ENCODE measurements around the gene COMMD2. TPM values are rescaled to one million over a fixed set of nuclear protein-coding genes. Genes with fewer than 3 reads are reported as not detected.

Gene COMMD2
- 17.4 TPM for total RNA-seq
- long read RNA-seq, transcript COMMD2-203 (5 exons, 3,706 nt): major isoform, 24 of 26 reads
- long read RNA-seq, partial matches to known transcripts: 0 of 26 reads
- long read RNA-seq, other reads (novel, unspliced or antisense): 2 of 26 reads

DNA sequence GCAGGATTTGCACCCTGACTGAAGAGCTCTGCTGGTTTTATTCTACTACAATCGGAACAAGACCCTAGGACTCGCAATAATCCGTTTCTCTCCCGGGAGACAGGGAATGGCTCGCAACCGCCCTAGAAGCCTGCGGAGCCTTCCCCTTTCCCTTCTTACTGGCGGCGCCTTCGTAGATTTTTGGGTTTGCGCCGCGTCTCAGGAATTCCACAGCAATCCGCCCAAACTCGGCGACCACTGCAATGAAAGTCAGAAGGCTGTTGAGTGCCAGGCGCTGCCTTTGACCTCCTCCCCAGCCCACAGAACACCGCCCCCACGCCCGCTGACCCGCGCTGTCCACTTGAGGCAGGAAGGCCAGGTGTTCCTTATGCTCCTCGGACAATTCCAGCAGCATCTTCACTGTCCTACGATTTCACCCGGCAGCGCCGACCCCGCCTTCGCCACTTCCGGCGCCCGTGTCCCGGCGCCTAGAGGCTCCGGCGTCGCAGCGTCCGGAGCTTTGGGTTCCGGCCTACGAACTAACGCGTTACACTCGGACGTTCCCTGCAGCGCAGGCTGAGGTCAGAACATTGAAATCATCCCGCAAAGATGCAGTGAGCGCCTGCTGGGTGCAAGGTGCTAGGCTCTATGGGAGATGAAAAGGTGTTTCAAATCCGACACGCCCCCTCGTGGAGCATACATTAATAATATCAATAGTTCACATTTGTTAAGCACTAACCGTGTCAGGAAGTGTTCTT is at the start of gene COMMD2:
Gene COMMD2 (minus strand): TSS at position 439 of the 737 bp plus-strand sequence. CDS start 45 bp downstream, at position 394.
- intact Hi-C loops (cut with DNase I): no loop called here
- ATAC-seq (ENCODE audit: poor library complexity) (peak; percentile 99), DNase-seq (peak; percentile 85)

DNA sequence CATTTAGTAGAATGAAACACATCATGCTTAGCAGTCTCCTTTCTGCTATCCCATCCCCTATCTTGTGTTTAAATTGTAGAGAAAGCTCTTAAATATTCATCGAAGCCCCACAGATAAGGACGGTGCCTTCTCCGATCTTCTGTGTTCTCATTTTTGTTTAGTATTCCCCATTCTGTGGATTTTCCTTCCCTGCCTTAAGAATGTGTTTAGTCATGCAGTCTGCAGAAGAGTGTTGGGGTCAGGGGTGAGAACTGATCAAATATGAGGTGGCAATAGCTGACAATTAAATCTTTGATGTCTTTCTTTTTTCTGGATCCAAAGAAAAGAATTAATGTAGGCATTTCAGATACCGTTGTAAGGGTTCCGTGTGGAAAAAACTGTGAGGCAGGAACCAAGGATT is 49.4 kb upstream of the COMMD2 start:
- ATAC-seq (ENCODE audit: poor library complexity) (no peak), DNase-seq (no peak)
- intact Hi-C loops (cut with DNase I): no loop called here

DNA sequence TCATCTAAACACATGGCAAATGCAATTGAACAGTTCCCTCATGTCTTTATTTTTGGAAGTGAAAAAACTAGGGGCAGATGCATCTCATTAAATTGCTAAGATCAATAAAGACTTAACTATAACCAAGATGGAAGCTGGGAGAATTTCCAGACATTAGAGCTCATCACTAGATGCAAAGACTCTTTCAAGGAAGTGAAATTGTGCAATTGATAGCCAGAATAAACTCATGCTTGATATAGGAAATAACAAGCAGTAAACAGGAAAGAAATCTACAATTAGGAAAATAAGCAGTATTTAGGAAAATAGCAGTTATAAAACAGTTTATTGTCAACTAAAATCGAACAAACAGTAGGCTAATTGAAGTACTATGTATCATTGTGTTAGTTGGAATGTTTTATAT is 48.9 kb upstream of the COMMD2 start:
- DNase-seq: no peak
- intact Hi-C loops (cut with DNase I): no loop called here
- no peak for ATAC-seq (ENCODE audit: poor library complexity)

DNA sequence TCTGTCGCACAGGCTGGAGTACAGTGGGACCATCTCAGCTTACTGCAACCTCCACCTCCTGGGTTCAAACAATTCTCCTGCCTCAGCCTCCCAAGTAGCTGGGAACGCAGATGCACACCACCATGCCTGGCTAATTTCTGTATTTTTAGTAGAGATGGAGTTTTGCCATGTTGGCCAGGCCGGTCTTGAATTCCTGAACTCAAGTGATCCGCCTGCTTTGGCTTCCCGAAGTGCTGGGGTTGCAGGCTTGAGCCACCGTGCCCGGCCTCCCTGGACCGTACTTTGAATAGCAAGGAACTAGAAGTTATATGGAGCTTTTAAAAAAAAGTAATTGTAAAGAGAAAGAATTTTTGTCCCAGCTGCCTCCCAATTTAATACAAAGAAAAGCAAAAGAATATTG is 48.4 kb upstream of the COMMD2 start:
- no peak for ATAC-seq (ENCODE audit: poor library complexity)
- intact Hi-C loops (cut with DNase I): no loop called here
- no peak for DNase-seq

DNA sequence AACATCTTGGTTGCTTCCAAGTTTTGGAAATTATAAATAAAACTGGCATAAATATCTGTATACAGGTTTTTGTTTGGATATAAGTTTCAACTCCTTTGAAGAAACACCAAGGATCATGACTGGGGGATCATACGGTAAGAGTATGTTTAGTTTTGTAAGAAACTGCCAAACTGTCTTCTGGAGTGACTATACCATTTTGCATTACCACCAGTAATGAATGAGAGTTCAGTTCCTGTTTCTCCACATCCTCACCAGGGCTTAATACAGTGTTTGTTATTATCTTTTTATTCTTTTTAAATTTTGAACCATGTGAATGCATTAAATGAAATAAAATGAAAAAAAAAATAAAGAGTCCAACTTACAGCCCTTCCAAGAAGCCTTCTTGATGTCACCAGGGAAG is 43.7 kb upstream of the COMMD2 start:
- ATAC-seq (ENCODE audit: poor library complexity) (no peak), DNase-seq (no peak)
- intact Hi-C loops (cut with DNase I): no loop called here

DNA sequence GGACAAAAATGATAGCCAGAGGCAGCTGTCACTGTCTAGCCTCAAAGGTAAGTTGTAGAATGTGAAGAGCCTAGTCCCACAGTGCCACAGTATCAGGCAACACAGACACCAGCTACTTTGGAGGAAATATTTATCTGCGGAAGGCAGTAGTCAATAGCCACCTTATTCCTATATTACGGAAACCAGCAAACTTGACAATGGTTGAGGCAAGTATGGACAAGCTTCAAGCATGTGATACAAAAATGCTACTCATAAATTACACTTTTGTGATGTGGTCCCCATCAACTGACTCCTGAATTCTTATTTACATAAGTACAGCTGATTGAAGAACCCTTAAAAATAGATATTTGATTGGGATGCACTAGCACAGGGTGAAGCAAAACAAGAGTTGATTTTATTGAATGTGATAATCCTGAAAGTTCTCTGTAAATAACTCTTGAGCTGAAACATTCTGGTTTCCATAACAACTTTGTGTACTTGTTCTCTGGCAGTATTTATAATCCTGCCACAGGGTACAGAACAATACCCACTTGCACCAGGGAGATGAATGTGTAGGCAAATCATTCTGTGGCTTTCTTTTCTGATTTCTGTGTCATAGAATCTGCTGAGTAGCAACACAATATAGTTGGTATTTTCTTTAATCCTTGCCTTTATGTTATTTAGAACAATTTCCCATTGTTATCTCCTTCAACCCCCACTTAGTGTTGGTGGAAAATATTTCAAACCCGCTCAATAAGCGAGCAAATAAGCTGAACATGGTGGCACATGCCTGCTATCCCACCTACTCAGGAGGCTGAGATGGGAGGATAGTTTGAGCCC is 40.4 kb upstream of the COMMD2 start, which contains the start of gene ANKUB1:
Gene ANKUB1 (minus strand): TSS at position 103 of the 819 bp plus-strand sequence. CDS start 188 bp downstream, outside the sequence.
- ATAC-seq (ENCODE audit: poor library complexity): no peak

DNA sequence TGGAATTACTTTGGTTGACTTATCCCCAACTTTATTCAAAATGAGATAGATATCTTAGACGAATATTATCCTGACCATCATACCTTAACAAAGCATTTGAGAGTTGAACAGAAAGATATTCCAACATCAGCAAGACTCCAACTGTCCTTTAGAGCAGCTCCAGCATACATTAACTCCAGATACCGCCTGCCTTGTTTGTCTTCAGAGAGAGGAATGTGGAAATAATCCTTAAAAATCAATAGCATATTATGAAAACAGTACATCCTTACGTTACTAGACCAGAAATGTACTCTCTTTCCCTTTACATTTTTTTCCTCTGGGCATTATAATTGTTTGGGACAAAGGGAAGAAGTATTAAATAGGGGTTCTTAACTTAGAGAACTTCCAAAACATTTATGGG is 38.4 kb upstream of the COMMD2 start:
- intact Hi-C loops (cut with DNase I): no loop called here
- DNase-seq (no peak), ATAC-seq (ENCODE audit: poor library complexity) (no peak)

More for the DNA sequence above, 40.4 kb upstream of the COMMD2 start, which contains the start of gene ANKUB1:
- intact Hi-C loops (cut with DNase I): no loop called here
- no peak for DNase-seq

DNA sequence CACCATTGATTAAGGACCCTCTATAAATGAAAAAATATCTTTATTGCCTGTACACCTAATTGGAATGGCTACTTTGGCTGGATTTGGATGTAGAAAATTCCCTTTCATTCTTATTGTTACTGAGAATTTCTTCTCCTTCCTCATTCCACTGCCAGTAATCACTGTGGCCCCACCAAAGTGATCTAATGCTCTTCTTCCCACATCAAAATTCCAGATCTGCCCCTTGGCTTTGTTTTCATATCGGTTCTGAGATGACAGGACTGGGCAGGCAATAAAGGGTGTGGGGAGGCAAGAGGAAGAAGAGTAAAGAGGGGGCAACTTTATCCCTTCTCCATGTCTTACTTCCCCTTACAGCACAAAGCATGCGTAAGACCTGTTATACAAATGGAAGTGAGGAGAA is 38.0 kb upstream of the COMMD2 start:
- no peak for DNase-seq
- no peak for ATAC-seq (ENCODE audit: poor library complexity)
- intact Hi-C loops (cut with DNase I): no loop called here

DNA sequence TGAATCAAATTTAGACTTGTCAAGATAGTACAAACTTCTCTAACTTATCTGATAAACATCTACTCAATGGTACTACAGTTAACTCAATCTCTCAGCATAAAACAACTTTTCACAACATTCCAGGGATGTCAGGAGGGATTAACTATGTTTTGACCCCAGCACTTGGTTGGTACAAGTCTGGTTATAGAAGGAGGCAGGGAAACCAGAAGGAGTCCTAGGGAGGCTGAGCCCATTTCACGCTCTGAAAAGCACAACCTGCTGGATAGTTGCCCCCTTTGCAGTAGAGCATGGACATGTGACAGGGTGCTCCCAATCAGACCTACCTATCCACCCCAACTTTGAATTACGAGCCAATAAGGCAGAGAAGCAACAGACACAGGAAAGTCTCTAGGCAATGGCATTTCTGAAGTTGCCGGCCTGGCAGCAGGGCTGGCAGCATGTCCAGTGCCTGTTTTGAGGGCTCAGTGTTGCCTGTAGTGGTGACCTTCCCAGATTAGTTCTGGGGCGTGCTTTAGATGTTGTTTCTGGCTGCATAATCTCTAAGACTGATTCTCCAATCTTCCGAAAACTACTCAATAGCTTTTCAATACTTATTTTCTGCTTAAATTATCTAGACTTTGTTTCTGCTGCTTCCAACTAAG is 31.9 kb upstream of the COMMD2 start:
- intact Hi-C loops (cut with DNase I): no loop called here
- DNase-seq: no peak
- no peak for ATAC-seq (ENCODE audit: poor library complexity)

DNA sequence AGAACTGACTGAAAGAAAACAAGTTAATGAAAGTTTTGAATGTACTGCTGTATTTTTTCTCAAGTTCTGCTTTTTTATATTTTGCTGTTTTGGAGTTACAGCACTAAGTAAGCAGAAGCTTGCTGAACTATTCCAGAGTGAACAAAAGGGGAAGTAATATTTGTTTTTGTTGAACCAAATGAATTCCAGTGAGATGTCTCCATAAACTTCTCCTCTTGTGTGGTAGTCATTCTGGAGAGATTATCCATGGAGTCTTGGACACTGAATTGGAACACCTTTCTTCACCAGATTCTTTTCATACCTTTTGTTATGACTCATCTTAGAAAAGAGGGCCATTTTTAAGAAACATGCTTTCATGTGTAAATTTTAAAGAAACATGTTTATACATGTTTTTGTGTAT is 31.3 kb upstream of the COMMD2 start:
- intact Hi-C loops (cut with DNase I): no loop called here
- no peak for DNase-seq
- no peak for ATAC-seq (ENCODE audit: poor library complexity)

DNA sequence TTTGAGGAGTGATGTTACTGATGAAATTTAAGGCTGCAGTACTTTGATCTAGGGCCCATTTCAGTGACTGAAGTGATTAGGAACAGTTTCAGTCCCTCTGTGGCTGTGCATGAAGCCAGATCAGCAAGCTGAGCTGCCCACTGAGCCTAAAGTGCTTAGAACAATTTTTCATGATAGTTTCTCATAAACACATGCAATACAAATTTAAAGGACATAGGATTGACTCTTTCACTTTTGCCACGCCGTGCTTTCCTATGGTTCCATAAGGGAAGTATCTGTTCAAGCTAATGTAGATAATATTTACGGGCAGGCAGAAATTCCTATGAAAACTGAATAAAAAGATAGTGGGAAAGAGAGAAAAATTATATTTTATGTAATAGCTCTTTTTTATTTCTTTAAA is 29.5 kb upstream of the COMMD2 start:
- ATAC-seq (ENCODE audit: poor library complexity): no peak
- intact Hi-C loops (cut with DNase I): no loop called here
- DNase-seq: no peak

DNA sequence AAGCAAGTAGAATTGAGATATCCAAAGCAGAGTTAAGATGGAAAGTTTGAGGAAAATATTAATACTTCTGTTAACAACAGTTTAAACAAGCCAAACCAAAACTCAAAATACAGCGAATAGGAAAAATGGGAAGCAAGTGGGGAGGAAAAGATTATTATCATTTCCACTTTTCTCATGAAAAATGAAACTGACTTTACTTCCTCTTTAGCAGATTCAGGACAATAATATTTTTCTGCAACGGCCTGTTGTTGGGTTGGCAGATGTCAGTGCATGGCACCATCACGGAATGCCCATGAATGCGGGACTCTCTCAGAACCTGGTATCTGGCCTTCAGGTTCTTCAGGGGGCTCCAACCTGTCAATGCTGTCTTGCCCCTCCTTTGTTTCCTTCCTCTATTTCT is 28.9 kb upstream of the COMMD2 start:
- DNase-seq (no peak), ATAC-seq (ENCODE audit: poor library complexity) (peak; percentile 43)
- intact Hi-C loops (cut with DNase I): no loop called here

DNA sequence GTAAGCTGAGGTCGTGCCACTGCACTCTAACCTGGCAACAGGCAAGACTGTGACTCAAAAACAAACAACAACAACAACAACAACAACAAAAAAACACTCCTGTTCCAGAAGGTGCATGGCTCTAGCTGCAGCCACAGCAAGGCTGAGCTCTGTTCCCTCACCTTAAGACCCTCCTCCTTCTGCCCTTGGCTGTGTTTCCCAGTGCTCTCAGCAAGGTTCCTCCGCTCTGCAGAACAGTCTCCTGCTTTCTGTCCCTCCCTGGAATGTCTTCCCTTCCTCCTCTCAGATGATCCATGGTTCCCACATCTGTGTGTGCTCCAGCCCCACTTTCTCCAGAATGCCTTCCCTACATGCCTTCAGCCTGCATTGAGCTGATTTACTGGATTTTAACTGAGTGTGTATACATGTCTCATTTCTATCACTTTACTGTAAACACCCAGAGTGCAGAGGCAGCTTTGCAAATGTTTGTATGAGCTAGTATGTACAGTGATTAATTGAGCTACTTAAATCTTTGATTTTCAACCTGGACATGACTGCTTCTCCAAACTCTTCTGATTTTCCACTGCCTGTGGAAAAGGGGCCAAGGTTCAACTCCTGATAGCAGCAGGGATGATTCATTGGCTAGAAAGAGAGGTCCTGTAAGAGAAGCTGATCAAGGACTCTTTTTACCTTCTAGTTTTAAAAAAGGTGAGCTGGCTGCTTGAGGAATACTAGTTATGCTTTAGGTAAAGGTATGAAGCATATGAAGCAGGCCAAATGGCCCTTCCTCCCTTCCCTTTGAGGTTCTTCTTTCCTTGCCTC is 25.3 kb upstream of the COMMD2 start:
- intact Hi-C loops (cut with DNase I): no loop called here
- ATAC-seq (ENCODE audit: poor library complexity) (no peak), DNase-seq (no peak)

DNA sequence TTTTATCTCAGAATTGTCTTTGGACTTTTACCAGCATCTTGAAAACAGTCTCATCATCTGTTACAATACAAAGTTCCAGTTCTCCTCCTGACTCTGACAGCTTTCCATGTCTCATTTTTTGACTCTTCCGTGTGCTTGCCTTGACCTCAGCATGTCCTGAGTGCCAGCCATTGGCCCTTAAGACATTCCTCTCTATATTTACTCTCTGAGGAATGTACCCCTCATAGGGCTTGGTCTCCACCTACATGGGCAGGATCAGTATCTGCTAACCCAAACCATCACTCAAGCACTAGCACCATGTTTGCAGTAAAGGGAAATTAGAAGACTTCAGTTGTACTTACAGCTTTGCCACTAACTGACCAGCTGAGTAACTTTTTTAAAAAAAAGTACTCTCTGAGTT is 23.9 kb upstream of the COMMD2 start:
- no peak for ATAC-seq (ENCODE audit: poor library complexity)
- DNase-seq: no peak
- intact Hi-C loops (cut with DNase I): no loop called here

DNA sequence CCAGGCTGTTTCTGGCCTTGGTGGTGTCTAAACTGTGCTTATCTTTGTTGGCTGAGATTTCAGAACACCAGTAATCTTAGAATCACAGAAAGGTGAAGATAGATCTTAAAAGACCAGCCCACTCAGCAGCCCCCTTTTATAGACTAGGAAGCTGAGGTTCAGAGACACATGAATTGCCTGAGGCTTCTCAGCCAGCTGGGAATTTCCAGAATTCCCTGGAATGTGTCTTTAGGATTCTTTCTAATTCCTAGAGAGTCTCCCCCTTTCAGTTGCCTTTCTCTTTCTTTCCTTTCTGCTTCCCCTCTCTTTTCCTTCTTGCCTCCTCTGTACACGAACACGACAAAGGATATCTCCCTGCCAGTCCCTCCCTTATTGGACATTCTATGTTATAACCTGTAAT is 20.6 kb upstream of the COMMD2 start:
- no peak for DNase-seq
- intact Hi-C loops (cut with DNase I): loop anchor here (5.0 kb wide), 2 partner anchors 261 to 281 kb away; no protein-coding TSS in a partner anchor

DNA sequence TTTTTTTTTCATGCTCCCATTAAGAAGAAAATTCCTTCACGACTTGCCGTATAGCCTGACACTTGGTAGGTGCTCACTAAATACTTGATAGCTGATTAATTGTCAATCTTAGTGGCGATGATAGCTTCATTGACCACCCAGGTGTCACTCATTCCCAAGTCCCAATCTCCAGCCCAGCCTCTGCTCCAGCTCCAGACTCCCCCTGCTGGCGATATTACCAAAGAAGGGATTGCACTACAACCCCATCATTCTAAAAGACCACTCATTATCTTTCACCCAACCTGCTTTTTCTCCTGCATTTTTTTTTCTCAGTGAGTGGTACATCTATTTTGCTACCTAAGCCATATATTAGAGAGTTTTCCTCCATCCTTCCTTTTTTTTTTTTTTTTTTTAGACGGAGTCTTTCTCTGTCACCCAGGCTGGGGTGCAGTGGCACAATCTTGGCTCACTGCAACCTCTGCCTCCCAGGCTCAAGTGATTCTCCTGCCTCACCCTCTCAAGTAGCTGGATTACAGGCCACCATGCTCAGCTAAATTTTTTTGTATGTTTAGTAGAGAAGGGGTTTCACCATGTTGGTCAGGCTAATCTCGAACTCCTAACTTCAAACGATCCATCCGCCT is 19.5 kb upstream of the COMMD2 start:
- peak; percentile 39 for DNase-seq
- peak; percentile 75 for ATAC-seq (ENCODE audit: poor library complexity)
- intact Hi-C loops (cut with DNase I): loop anchor here (5.0 kb wide), 2 partner anchors 259 to 279 kb away; no protein-coding TSS in a partner anchor

More for the DNA sequence above, 20.6 kb upstream of the COMMD2 start:
- ATAC-seq (ENCODE audit: poor library complexity): no peak

DNA sequence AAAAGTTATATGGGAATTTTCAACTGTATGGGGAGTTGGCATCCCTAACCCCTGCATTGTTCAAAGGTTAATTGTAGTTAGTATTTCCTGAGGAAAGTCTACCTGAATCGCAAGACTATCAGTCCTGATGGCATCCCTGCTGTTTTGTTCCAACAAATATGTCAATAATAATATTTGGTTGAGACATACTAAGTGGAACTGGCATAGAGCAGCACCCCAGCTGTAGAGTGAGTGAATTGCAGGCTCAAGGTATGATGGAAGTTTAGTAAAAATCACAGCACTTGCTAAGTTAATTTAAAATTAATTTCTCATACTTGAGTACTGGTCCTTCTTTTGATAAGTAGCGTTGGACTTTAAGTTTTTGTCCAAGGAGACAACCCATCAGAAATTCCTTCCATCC is 18.0 kb upstream of the COMMD2 start:
- intact Hi-C loops (cut with DNase I): loop anchor here (5.0 kb wide), 2 partner anchors 258 to 278 kb away; no protein-coding TSS in a partner anchor
- DNase-seq (no peak), ATAC-seq (ENCODE audit: poor library complexity) (no peak)

DNA sequence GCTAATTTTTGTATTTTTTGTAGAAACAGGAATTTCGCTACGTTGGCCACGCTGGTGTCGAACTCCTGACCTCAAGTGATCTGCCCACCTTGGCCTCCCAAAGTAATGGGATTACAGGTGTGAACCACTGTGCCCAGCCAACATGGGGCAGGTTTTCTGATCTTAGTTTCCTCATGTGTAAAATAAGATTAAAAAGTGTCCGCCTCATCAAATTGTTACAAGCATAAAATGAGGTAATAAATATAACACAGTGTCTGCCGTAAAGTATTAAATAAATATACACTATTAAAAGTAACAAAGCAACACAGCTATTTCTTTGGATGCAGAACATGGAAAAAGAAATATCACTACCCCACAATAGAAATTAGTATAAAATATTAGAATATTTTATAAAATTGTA is 16.4 kb upstream of the COMMD2 start:
- DNase-seq (no peak), ATAC-seq (ENCODE audit: poor library complexity) (no peak)
- intact Hi-C loops (cut with DNase I): no loop called here

All from Right ventricle myocardium superior (tissue), 1 donor.